Mesodermal cell (in vitro differentiated cells): Measurements from ENCODE around the gene PHACTR3.

Source experiments
- H3K27ac ChIP-seq: 2 replicates; pipeline ENCODE4 v1.7.0; 2013; ENCODE audit warnings: mild to moderate bottlenecking, low read depth, low read length, moderate library complexity; ENCODE audit not compliant: severe bottlenecking
- H3K36me3 ChIP-seq: 2 replicates; pipeline ENCODE4 v1.7.1; 2013; ENCODE audit warnings: mild to moderate bottlenecking, low read length, moderate library complexity; ENCODE audit not compliant: control insufficient read depth, insufficient read depth
- H3K4me1 ChIP-seq: one replicate; pipeline ENCODE4 v1.7.1; 2013; ENCODE audit warnings: mild to moderate bottlenecking, low read length; ENCODE audit not compliant: insufficient read depth, control insufficient read depth, poor library complexity, severe bottlenecking
- H3K4me3 ChIP-seq: 2 replicates; pipeline ENCODE4 v1.7.0; 2013; ENCODE audit warnings: low read length, control low read depth, mild to moderate bottlenecking; ENCODE audit not compliant: insufficient read depth, poor library complexity, severe bottlenecking; ENCODE audit errors: extremely low read depth
- H3K9me3 ChIP-seq: 2 replicates; pipeline ENCODE4 v1.7.1; 2013; ENCODE audit warnings: mild to moderate bottlenecking, low read length, moderate library complexity; ENCODE audit not compliant: control insufficient read depth
- WGBS, 2 experiments: methylation state at CpG; one replicate each; pipeline ENCODE4 v1.1.5; 2013; ENCODE audit warnings: missing lambda C conversion rate in 2 of 2; ENCODE audit not compliant: insufficient coverage in 2 of 2; 5-methylcytosine and 5-hydroxymethylcytosine counted together

PHACTR3 gene

DNA sequence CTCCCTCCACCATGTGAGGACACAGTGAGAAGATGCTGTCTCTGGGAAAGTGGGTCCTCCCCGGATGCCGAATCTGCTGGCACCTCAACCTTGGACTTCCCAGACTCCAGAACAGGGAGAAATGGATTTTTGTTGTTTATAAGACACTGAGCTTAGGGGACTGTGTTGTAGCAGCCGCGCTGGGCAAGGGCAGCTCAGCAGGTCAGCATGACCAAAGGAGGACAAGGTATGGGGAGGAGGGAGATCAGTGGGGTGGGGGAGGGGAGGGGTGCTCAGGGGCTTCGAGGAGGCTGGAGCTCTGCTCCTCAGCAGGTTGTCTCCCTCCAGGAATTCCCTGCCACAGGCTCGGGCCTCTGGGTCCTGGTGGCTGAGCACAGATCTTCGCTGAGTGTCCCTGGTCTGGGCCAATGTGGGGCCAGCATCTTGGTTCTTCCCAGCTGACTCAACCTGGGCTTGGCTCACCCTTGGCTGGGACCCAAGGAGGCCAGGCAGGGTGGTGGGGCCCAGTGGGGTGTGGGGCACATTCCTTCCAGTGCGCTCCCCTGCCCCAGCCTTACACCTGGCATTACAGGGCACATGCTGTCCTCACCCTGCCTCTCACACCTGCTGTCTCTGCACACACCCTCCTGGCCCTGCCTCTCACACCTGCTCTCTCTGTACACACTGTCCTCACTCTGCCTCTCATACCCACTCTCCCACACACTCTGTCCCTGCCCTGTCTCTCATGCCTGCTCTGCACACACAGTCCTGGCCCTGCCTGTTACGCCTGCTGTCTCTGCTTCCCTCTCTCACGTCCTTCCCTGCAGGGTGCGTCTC is 221.8 kb downstream of the PHACTR3 start:
- Histone ChIP-seq H3K36me3 (no peaks in the 10 kb centered on the region), H3K9me3 (no peaks in the 10 kb centered on the region), H3K4me3 (no peak overlapping the region), H3K27ac (no peak overlapping the region), H3K4me1 (no peaks in the 10 kb centered on the region)
- 67 to 89% methylated on average over 8 to 11 of the region's 11 CpGs for WGBS, 2 experiments

DNA sequence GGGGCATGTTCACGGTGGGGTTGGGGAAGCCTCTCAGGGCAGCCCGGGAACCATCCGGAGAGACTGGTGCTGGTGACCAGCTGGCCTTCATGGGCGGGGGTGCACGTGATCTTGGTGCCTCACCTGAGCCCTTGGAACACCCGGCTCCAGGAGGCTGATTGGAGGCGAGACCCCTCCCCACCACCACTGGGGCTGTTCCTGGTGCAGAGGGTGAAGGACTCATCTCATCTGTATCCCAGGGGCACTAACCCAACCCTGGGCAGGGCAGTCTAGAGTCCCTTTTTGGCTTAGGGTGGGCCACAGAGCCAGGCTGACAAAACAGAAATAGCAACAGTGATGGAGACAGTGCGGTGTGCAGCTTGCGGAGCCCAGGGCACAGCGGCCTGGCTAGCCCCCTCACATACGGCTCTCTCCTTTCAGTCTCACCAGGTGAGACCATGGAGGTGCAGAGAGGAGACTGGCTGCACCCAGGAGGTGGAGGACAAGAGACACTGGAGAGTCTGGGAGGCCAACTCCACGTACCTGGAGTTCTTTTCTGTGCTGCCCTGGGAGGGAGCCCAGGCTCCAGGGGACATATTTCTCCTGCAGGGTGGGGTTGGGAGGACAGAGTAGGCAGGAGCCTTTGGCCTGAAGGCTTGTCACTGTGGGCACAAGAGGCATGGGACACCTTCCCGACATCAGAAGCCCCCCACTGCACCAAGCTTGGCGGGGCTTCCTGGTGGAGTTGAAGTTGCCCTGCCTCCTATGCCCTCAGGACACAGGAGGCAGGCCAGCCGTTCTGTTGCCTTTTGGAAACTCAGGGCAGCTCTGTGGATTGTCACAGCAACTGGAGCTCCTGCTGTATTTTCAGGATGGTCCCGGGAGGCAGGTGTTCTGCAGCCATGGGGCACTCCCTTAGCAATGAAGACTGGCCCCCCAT is 223.1 kb downstream of the PHACTR3 start:
- no peaks in the 10 kb centered on the region for H3K36me3 ChIP-seq
- no peak overlapping the region for H3K27ac ChIP-seq
- no peak overlapping the region for H3K4me3 ChIP-seq
- 75 to 81% methylated on average over 13 to 16 of the region's 16 CpGs for WGBS, 2 experiments
- no peaks in the 10 kb centered on the region for H3K4me1 ChIP-seq
- H3K9me3 ChIP-seq = no peaks in the 10 kb centered on the region

DNA sequence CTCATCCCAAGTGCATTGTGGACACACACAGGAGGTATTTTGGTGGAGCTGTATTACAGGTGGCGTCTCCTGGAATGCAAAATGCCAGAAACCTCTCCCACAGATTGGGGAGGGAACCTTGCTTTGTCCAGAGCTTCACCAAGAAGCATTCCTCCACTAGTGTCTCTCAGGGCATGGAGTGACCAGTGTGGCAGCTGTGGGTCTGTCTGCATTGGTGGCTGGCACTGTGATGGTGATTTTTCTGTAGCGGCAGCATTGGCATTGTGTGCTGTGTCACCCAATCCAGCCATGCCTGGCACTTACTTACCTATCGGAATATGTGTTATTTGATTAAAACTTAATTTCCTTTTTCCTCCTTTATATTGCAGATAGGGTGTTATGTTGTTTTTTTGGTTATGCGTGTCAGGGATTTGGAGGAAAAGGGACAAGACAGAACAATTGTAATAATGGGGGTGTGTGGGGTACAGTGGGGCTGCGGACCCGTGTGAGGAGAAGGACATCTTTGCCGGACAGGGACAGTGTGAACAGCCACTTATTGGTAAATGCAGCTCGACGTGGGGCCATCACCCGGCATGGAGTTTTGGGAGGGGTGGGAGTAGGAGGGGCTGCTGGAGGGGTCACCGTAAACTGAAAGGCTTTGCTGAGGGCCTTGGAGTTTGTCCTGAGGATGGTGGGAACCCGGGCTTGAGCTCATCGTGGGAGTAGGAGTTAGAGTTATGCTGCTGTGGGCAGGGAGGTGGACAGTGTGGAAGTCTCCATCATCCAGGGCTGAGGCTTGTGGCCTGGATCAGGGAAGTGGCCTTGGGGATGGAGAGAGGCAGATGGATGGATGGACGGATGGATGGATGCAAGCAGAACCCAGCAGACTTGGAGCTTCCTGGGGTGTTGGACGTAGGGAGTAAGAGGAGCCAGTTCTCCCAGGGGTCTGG is 224.0 kb downstream of the PHACTR3 start:
- Histone ChIP-seq H3K4me1 (no peaks in the 10 kb centered on the region), H3K36me3 (no peaks in the 10 kb centered on the region), H3K4me3 (no peak overlapping the region), H3K27ac (no peak overlapping the region), H3K9me3 (no peaks in the 10 kb centered on the region)
- 86 to 90% methylated on average over 9 to 11 of the region's 15 CpGs for WGBS, 2 experiments

DNA sequence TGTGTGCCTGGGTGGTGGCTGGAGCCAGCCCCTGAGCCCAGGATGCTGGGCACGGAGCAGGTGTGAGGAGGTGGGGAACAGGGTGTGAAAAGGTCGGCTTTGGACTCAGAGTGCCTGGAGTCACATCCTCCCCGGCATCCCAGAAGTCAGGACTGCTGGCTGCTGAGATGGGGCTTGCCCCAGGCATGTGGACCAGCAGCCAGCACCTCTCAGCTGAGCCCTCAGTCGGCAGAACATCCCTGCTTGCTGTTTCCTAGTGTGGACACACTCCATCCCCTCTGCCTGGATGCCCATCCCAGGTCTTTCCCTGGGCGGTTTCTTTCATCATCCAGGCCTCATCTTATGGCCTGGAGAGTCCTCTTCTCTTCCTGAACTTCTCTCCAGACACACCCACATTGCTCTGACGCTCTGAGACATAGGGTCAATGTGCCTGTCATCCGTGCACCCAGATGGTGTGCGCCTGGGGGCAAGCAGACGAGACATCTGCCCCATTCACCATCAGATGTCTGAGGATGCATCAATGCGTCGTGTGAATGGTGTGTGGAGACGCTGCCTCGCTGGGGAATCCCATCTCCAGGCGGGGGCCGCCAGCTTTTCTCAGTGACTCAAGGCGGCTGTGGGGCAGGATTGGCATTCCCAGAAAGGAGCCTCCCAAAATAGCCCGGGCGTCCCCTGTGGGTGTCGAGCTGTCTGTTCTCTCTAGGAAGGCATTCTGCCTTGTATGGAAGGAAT is 224.9 kb downstream of the PHACTR3 start:
- 75 to 87% methylated on average over 16 to 19 of the region's 19 CpGs for WGBS, 2 experiments
- Histone ChIP-seq H3K9me3 (no peaks in the 10 kb centered on the region), H3K4me3 (no peak overlapping the region), H3K27ac (no peak overlapping the region), H3K4me1 (no peaks in the 10 kb centered on the region), H3K36me3 (no peaks in the 10 kb centered on the region)

DNA sequence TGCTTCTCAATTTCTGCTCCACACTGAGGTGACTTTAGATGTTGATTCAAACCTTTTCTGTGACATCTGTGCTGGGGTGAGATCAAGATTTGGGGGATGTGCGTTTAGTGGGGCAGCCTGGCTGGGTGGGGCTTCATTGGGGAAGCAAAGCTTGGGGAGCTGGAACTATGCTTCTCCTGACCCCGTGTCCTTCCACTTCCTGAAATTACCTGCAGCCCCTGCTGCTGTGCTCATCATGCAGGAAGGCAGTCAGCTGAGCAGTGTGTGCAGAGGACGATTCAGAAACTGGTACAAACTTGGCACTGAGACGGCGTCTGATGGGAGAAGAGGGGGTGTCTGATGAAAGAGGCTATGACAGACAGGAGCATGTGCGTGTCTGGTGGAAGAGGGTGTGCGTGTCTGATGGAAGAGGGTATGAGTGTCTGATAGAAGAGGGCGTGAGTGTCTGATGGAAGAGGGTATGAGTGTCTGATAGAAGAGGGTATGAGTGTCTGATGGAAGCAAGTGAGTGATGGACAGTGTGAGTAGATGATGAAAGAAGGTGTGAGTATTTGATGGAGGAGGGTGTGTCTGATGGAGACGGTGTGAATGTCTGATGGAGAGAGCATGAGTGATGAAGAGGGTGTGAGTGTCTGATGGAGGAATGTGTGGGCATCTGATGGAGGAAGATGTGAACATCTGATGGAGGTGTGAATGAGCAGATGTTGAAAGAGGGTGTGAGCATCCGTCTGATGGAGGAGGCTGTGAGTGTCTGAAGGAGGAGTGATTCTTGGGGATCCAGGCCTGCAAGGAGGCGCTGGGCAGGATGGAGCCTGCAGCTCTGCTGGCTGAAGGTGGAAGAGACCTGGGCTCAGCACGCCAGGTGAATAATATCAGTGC is 225.7 kb downstream of the PHACTR3 start:
- 84 to 85% methylated on average over 11 to 12 of the region's 12 CpGs for WGBS, 2 experiments
- Histone ChIP-seq H3K27ac (no peak overlapping the region), H3K4me1 (no peaks in the 10 kb centered on the region), H3K4me3 (no peak overlapping the region), H3K36me3 (no peaks in the 10 kb centered on the region), H3K9me3 (no peaks in the 10 kb centered on the region)

DNA sequence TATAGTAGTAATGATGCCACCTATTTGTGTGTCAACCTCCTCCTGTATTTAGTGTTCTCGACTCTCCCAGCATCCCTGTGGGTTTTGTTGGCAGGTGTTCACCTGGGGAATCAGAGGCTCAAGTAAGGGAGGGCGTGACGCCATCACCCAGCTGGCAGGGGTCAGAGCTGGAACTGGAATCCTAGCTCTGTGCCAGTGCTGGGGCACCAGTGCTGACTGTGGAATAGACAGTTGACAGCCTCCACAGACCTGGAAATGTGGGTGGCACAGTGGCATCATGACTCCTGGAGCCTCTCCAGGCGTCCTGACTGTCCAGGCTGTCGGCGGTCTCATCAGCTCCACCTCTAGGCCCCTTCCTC is 226.3 kb downstream of the PHACTR3 start:
- H3K4me1 ChIP-seq = peaks cover 1% of the 10 kb centered on the region
- no peaks in the 10 kb centered on the region for H3K36me3 ChIP-seq
- WGBS, 2 experiments = 67 to 70% methylated on average over 3 of the region's 6 CpGs
- no peak overlapping the region for H3K27ac ChIP-seq
- no peak overlapping the region for H3K4me3 ChIP-seq
- no peaks in the 10 kb centered on the region for H3K9me3 ChIP-seq

DNA sequence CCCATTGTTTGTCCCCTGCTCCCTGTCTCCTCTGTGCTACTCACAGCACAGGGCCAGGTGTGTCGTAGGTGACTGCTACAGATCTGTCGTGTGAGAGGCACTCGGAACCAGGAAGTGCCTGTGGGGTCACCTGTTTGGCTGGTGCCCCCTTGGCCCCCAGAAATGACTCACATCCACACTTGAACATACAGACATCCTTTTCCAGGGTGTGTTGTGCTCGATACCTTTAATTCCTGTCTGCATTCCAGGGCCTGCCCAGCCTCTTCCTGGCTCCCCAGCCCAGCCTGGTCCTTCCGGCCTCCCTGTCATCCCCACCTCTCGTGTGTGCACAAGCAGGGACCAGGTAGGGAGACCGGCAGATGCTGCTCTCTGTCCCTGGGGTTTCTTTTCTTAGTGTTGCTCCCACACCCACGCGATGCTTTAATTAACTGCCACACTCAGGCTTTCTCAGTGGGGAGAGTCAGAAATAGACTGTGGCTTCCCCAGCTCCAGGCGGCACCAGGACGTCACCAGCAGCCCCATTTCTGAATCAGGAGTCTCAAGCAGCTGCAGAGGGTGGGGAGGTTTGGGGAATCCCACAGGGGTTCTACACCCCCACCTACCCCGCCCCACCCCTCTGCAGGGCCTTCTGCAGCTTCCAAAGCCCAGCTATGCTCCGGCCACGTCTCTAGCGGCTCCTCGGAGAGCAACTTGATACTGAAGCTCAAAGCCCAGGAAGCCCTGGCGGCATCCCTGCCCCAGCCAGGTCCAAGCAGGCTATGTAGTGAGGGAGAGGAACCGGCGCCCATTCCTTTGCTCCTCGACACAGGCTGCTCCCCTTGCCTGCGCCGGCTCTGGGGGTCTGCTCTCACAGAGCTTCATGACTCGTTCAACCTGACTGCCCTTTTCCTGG is 226.9 kb downstream of the PHACTR3 start:
- Histone ChIP-seq H3K27ac (no peak overlapping the region), H3K4me3 (no peak overlapping the region), H3K36me3 (no peaks in the 10 kb centered on the region), H3K4me1 (peaks cover 4% of the 10 kb centered on the region), H3K9me3 (no peaks in the 10 kb centered on the region)
- 79 to 92% methylated on average over 12 to 20 of the region's 23 CpGs for WGBS, 2 experiments

DNA sequence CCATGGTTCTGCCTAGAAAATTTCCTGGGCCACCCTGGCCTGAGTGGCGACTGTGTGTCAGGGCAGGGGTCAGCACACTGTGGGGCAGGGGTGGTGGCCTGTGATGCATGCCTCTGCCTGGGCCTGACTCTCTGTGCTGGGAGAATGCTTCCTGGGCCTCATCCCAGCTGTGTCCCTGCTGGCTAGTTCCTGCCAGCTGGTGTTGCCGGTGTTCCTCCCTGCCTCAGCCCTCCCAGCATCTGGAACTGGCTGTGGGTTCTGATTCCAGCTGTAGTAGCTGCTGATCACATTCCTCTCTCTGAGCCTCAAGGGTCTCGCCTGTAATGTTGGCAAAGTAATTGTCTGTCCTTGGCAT is 227.6 kb downstream of the PHACTR3 start:
- 49 to 63% methylated on average over 2 to 3 of the region's 3 CpGs for WGBS, 2 experiments
- no peak overlapping the region for H3K4me3 ChIP-seq
- H3K27ac ChIP-seq = no peak overlapping the region

More for the DNA sequence above, 227.6 kb downstream of the PHACTR3 start:
- no peaks in the 10 kb centered on the region for H3K9me3 ChIP-seq
- peaks cover 4% of the 10 kb centered on the region for H3K4me1 ChIP-seq
- H3K36me3 ChIP-seq = no peaks in the 10 kb centered on the region
